Endometrial microvascular endothelial cells (primary cell): ENCODE measurements around the gene FGF9. TPM values are rescaled to one million over a fixed set of nuclear protein-coding genes. Genes with fewer than 3 reads are reported as not detected.

Experiments
- in situ Hi-C: cut with HindIII; loops from 2 replicates; pipeline ENCODE4 v1.10.0; 2017; ENCODE audit warnings: low sequenced_read_pairs, low pct_unique_long_range_greater_than_20kb; ENCODE audit errors: inconsistent ontology term
- total RNA-seq: library from RNA; depleted of rRNA; stranded (reverse); fragments of >200 nt; gene quantifications from one replicate; pipeline ENCODE4 v1.2.3, GENCODE V29; 2015; ENCODE audit errors: inconsistent ontology term

FGF9 gene
- total RNA-seq, 1 donor from 2014 or later: not detected

DNA sequence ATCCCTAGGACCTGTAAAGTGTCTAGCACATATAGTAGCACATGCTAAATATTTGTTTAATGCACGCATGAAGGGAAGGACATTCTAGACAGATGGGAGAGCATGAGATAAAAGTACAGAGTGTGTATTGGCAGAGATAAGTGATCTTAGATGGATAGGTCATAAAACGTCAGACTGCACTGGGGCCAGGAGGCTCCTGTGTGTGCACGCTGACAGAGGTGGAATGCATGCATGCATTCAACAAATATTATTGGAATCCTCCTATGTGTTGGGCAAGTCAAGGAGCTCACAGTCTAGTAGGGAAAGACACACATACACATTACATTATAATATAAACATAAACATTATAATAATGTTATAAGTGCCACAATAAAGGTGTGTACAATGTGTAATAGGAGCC is 73.3 kb downstream of the FGF9 start:
- in situ Hi-C loops: no loop called here

DNA sequence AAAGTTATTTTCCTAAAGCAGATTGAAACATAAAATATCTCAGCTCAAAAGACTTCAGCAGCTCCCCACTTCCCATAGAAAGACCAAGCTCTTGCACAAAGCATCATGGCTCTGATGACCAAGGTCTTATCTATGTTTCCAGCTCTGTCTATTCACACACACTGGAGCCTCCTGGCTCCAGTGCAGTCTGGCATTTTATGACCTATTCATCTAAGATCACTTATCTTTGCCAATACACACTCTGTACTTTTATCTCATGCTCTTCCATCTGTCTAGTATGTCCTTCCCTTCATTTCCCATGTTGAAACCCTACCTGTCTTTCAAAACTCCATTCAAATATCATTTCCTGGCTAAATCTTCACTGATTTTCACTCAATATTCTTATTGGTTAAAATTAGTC is 74.4 kb downstream of the FGF9 start:
- in situ Hi-C loops: no loop called here

- in situ Hi-C loops: no loop called here
These were observed 76.6 kb downstream of the FGF9 start for GRCh38 chr13:21747456-21747855.

- in situ Hi-C loops: no loop called here
These were observed 77.3 kb downstream of the FGF9 start for GRCh38 chr13:21748166-21748565.

DNA sequence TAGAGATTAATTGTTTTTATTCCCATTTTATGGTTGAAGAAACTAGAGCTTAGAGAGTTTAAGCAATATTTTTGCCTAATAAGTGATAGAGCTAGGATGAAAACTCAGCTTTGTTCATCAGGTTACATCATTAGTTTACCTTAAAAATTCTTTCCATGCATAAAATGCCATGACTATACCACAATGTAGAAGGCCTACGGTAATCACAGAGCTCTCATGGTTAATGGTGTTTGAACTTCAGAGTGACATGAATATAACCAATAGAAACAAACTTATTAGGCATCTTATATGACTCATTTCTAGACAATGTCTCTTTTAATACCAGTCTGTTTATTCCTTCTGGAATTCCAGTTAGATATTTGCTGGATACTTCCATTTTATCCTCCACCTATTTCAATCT is 78.5 kb downstream of the FGF9 start:
- in situ Hi-C loops: no loop called here

GRCh38 chr13:21752501-21752900 is 81.6 kb downstream of the FGF9 start:
- in situ Hi-C loops: no loop called here

GRCh38 chr13:21753117-21753729 is 82.3 kb downstream of the FGF9 start:
- in situ Hi-C loops: no loop called here

Other genes starting within 250 kb of the FGF9 start
- 78.5 TPM for gene ZDHHC20, start 211.8 kb upstream of the FGF9 start, total RNA-seq
- gene MICU2, start 66.9 kb upstream of the FGF9 start, total RNA-seq: 47.9 TPM